ENCODE measurements around the gene KLHL41.

Gene KLHL41

DNA sequence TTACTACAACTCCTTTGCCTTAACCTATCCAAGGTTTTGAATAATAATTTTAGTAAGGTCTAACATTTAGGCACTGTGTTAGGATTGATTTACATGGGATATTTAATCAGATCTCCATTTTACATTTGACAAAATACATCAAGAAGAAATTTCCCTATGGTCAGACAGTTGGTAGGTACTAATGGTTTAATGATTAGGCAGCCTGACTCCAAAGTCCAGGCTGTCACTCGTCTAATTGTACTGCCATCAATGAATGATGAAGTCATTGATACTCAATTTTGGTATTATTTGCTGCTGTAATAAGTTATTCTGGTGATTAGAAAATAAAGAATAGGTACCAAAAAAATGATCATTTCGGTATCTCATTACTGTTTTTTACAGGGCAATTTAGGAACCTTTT lies 16.1 kb upstream of the KLHL41 start:
- H3K4me3 ChIP-seq (ENCODE audit: low read depth, low read length), result no peak overlapping the region
- ChIA-PET POLR2A (no interaction called here), CTCF (interaction anchor here (1.0 to 1.2 kb wide), 2 partner anchors 12 to 14 kb away, joined by 3 to 4 read pairs; partner anchors contain the start of gene BBS5)
- no peak for DNase-seq (ENCODE audit: low read depth, low spot score)
- TF ChIP-seq, protein P1, sequence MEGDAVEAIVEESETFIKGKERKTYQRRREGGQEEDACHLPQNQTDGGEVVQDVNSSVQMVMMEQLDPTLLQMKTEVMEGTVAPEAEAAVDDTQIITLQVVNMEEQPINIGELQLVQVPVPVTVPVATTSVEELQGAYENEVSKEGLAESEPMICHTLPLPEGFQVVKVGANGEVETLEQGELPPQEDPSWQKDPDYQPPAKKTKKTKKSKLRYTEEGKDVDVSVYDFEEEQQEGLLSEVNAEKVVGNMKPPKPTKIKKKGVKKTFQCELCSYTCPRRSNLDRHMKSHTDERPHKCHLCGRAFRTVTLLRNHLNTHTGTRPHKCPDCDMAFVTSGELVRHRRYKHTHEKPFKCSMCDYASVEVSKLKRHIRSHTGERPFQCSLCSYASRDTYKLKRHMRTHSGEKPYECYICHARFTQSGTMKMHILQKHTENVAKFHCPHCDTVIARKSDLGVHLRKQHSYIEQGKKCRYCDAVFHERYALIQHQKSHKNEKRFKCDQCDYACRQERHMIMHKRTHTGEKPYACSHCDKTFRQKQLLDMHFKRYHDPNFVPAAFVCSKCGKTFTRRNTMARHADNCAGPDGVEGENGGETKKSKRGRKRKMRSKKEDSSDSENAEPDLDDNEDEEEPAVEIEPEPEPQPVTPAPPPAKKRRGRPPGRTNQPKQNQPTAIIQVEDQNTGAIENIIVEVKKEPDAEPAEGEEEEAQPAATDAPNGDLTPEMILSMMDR (IDR thresholded peaks at IDR 0.05; ENCODE audit: insufficient read depth, low read length, missing control alignments), result no peak

DNA sequence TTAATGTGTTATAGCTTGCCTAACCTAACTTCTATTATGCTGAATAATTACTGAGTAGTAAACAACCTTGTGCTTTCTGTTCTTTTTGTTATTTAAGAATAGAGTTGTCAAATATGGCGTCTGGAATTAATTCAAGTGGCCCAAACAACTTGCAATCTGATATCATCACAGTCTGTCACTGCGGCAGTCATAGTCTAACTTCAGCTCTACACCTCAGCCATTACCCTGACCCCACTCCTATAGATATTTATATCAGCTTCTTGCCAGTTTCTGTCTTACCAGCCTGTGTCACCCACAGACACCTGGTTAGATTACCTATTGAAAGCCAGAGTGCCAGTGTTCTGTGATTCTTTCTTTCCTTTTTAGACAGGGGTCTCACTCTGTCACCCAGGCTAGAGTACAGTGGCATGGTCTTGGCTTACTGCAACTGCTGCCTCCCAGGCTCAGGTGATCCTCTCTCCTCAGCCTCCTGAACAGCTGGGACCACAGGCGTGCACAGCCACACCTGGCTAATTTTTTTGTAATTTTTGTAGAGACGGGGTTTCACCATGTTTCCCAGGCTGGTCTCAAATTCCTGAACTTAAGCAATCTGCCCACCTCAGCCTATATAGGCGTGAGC lies 14.1 kb upstream of the KLHL41 start:
- no peak overlapping the region for H3K4me3 ChIP-seq (ENCODE audit: low read depth, low read length)
- ChIA-PET CTCF (no interaction called here), POLR2A (no interaction called here)
- TF ChIP-seq, protein P1 (IDR thresholded peaks at IDR 0.05; ENCODE audit: insufficient read depth, low read length, missing control alignments), result no peak
- no peak for DNase-seq (ENCODE audit: low read depth, low spot score)

DNA sequence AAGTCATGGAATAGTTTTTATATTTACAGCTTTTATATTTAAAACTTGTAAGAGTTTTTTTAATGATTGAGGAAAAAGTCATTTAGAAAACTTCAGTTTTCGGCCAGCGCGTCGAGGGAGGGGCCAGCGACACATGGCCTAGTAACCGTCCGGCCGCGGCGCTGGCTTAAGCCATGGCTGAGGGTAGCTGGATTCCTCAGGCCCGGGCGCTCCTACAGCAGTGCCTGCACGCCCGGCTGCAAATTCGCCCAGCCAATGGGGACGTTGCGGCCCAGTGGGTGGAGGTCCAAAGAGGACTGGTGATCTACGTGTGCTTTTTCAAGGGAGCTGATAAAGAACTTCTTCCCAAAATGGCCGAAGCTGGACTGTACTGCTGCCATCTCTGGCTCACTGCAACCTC lies 4.9 kb upstream of the KLHL41 start:
- no peak overlapping the region for H3K4me3 ChIP-seq (ENCODE audit: low read depth, low read length)
- TF ChIP-seq, protein P1 (IDR thresholded peaks at IDR 0.05; ENCODE audit: insufficient read depth, low read length, missing control alignments), result no peak
- ChIA-PET CTCF (no interaction called here), POLR2A (no interaction called here)
- DNase-seq (ENCODE audit: low read depth, low spot score), result no peak

DNA sequence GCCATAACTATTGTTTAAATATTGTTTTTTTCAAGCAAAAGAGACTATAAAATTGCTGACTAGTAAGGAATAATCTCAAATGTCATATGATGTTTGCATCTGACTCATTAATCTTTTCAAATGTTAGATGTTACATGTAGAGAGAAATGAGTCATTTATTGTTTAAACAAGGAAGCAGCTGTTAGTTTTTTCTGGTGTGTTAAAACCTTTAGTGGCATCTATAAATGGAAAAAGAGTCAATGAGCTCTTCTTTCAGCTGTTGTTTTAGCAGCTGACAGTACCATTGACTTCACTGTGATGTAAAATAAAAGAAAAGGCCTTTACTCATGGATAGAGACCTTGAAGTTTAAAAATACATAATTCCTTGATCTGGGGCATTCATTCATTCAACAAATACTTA lies 1.8 kb upstream of the KLHL41 start:
- DNase-seq (ENCODE audit: low read depth, low spot score), result no peak
- H3K4me3 ChIP-seq (ENCODE audit: low read depth, low read length), result no peak overlapping the region
- CTCF ChIA-PET, result interaction anchor here (1.6 to 1.8 kb wide), 2 partner anchors 14 to 21 kb away, joined by 4 to 5 read pairs; no protein-coding TSS in a partner anchor
- POLR2A ChIA-PET, result no interaction called here
- TF ChIP-seq, protein P1 (IDR thresholded peaks at IDR 0.05; ENCODE audit: insufficient read depth, low read length, missing control alignments), result no peak

DNA sequence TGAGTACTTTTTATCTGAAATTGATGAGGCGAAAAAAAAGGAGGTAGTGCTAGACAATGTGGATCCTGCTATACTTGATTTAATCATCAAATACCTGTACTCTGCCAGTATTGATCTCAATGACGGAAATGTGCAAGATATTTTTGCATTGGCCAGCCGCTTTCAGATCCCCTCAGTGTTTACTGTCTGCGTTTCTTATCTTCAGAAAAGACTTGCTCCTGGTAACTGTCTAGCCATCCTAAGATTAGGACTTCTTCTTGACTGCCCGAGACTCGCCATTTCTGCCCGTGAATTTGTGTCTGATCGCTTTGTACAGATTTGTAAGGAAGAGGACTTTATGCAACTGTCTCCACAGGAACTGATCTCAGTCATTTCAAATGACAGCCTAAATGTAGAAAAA lies 453 bp downstream of the KLHL41 start:
- POLR2A ChIA-PET, result no interaction called here
- H3K4me3 ChIP-seq (ENCODE audit: low read depth, low read length), result no peak overlapping the region
- TF ChIP-seq, protein P1 (IDR thresholded peaks at IDR 0.05; ENCODE audit: insufficient read depth, low read length, missing control alignments), result no peak
- no peak for DNase-seq (ENCODE audit: low read depth, low spot score)
- CTCF ChIA-PET, result interaction anchor here (1.1 kb wide), 1 partner anchor 18 kb away, joined by 6 read pairs; no protein-coding TSS in a partner anchor

DNA sequence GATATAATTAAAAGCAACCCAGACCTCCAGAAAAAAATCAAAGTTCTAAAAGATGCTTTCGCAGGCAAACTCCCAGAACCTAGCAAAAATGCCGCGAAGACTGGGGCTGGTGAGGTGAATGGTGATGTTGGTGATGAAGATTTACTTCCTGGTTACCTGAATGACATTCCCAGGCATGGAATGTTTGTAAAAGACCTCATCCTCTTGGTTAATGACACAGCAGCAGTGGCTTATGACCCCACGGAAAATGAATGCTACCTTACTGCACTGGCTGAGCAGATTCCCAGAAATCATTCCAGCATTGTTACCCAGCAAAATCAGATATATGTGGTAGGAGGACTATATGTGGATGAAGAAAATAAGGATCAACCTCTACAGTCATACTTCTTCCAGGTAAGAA lies 994 bp downstream of the KLHL41 start:
- TF ChIP-seq, protein P1 (IDR thresholded peaks at IDR 0.05; ENCODE audit: insufficient read depth, low read length, missing control alignments), result no peak
- POLR2A ChIA-PET, result no interaction called here
- H3K4me3 ChIP-seq (ENCODE audit: low read depth, low read length), result no peak overlapping the region
- CTCF ChIA-PET, result no interaction called here
- no peak for DNase-seq (ENCODE audit: low read depth, low spot score)

Measured in AG04449 (cell line).